Measurements from ENCODE around the gene MYL9.

The MYL9 gene

DNA sequence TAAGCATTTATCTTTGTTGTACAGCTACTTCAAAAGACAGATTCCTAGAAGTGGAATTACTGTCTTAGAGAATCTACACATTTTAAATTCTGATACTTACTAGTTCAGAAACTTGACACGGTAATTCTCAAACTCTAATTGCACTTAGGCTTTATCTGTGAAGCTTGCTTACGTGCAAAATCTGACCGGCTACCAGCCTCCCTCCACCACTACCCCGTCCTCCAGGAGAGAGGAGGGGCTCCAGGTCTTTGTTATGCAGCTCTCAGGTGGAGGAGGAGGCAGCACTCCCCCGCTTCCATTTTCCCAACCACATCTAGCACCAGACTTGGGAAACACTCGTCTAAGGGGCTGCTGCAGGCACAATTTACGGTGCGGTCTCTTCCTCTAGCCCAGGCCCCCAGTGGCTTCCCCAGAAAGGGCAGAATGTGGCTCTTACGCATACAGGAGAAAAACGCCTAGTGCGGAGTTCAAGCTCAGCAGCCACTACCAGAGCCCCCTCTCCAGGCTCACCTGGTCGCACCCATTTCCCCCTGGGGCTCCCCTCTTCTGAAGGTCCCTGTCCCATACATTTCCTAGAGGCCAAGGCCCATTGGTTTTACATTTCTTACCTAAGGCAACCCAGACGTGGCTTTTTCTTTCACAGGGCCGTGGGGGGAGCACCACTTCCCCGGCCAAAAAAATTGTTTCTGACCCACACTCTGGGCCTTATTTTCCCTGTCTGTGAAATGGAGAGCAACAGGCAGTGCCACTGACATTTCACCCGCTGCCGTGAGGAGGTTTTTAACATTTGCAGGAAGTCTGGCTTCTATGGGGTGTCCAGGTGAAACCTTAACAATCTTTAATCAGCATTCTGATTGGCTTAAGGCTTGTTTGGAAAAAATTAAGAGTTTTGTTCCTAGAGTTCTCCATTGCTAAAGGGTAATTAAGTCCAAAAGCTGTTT is 30.5 kb downstream of the MYL9 start:
- Histone ChIP-seq H3K4me3 (ENCODE audit: insufficient read depth, low read depth, low read length) (peak overlapping the region; percentile 94), H3K27ac (ENCODE audit: insufficient read depth, low read depth, low read length, poor library complexity, severe bottlenecking) (no peak overlapping the region), H3K4me1 (ENCODE audit: control insufficient read depth, insufficient read depth, low read length) (peaks cover 14% of the 10 kb centered on the region), H3K27me3 (ENCODE audit: control insufficient read depth, insufficient read depth, low read length, poor library complexity, severe bottlenecking) (peaks cover 3% of the 10 kb centered on the region), H3K9me3 (ENCODE audit: control insufficient read depth, low read length) (no peaks in the 10 kb centered on the region), H3K36me3 (ENCODE audit: control insufficient read depth, insufficient read depth, low read length) (no peaks in the 10 kb centered on the region)
- 10 to 11% methylated on average over 17 of the region's 17 CpGs for WGBS, 2 experiments

DNA sequence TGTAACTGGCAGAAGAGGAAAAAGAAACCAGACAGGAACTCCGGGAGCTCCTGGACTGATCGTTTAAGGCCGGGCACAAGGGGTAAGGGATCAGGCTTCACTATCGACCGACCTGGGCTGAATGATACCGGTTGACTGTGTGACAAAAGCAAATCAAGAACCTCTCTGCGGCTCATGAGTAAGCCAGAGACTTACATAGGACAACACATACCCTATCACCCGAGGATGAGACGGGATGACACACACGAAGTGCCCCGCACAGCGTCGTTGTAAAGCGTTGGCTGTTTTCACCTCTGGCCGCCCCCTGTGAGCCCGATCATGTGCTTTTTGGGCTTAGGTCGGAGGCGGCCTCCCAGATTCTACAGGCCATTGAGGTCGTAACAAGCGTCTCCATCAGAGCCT is 31.4 kb downstream of the MYL9 start:
- H3K4me3 ChIP-seq (ENCODE audit: insufficient read depth, low read depth, low read length), result peak overlapping the region; percentile 94
- 6 to 7% methylated on average over 20 of the region's 20 CpGs for WGBS, 2 experiments

DNA sequence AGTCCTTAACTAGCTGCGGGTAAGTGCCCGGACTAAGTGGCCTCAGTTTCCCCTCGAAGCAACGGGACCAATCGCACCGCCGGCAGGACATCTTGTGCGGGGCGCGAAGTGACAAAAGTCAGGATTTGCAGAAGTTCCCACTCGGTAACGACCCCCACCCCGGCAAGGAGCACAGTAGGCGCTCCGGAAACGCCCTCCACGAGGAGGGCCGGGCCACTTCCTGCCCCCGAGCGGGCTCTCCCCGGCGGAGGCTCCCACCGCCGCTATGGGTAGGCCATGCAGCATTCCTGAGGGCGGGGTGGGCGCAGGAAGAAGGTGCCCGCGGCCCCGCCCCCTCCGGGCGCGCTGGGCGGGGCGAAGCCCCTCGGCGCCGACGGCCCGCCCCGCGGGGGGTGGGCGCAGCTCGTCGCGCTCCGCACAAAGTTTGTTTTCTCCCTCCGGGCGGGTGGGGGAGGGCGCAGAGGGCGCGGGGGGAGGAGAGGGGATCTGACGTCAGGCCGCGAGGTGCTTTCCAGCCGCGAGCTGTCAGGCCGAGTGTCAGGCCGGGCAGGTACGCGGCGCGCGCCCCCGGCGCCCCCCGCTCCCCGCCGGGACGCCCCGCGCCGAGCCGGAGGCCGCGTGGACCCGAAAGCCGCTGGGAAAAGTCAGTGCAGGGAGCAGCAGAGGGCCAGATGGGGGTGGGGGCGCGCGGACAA is 31.9 kb downstream of the MYL9 start, which contains the start of gene TGIF2:
Gene TGIF2, plus strand, starts transcription at position 495 of the 695 bp plus-strand sequence. CDS start 5,178 bp downstream, outside the sequence.
- Histone ChIP-seq H3K36me3 (ENCODE audit: control insufficient read depth, insufficient read depth, low read length) (no peaks in the 10 kb centered on the region), H3K4me1 (ENCODE audit: control insufficient read depth, insufficient read depth, low read length) (peaks cover 14% of the 10 kb centered on the region), H3K27ac (ENCODE audit: insufficient read depth, low read depth, low read length, poor library complexity, severe bottlenecking) (peak within 1 kb of the TSS; percentile 87), H3K4me3 (ENCODE audit: insufficient read depth, low read depth, low read length) (peak within 1 kb of the TSS; percentile 94), H3K27me3 (ENCODE audit: control insufficient read depth, insufficient read depth, low read length, poor library complexity, severe bottlenecking) (peaks cover 3% of the 10 kb centered on the region), H3K9me3 (ENCODE audit: control insufficient read depth, low read length) (no peaks in the 10 kb centered on the region)
- WGBS, 2 experiments, result 1% methylated on average over 80 of the region's 80 CpGs

More for the DNA sequence above, 31.4 kb downstream of the MYL9 start:
- Histone ChIP-seq H3K4me1 (ENCODE audit: control insufficient read depth, insufficient read depth, low read length) (peaks cover 14% of the 10 kb centered on the region), H3K27ac (ENCODE audit: insufficient read depth, low read depth, low read length, poor library complexity, severe bottlenecking) (peak overlapping the region; percentile 76), H3K27me3 (ENCODE audit: control insufficient read depth, insufficient read depth, low read length, poor library complexity, severe bottlenecking) (peaks cover 3% of the 10 kb centered on the region), H3K9me3 (ENCODE audit: control insufficient read depth, low read length) (no peaks in the 10 kb centered on the region), H3K36me3 (ENCODE audit: control insufficient read depth, insufficient read depth, low read length) (no peaks in the 10 kb centered on the region)

DNA sequence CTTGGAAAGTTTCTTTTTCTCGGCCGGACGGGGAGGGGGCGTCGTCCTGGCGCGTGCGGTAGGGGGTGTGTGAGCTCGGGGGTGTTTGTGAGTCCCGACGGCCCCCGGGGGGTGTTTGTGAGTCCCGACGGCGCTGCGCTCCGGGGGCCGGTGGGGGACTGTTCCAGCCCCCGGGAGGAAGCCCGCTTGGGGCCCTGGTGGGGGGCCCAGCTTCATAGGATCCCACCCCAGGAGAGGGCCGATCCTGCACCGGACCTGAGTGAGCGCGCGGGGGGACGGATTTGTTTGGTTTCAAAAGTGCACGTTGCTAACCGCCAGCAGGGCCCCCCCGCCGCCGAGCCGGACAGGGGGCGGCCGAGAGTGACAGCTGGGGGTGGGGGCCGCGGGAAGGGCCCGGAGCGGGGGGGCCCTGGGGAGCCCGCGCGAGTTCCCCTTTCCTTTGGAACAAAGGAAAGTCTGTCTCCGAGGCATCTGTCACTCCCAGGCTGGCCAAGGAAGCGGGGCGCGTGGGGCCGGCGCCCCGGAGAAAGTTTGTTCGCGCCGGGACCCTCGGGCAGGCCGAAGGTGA is 32.6 kb downstream of the MYL9 start:
- peaks cover 3% of the 10 kb centered on the region for H3K27me3 ChIP-seq (ENCODE audit: control insufficient read depth, insufficient read depth, low read length, poor library complexity, severe bottlenecking)
- H3K4me1 ChIP-seq (ENCODE audit: control insufficient read depth, insufficient read depth, low read length), result peaks cover 14% of the 10 kb centered on the region
- peaks cover 5% of the 10 kb centered on the region for H3K36me3 ChIP-seq (ENCODE audit: control insufficient read depth, insufficient read depth, low read length)
- H3K4me3 ChIP-seq (ENCODE audit: insufficient read depth, low read depth, low read length), result peak overlapping the region; percentile 94
- 1% methylated on average over 53 of the region's 53 CpGs for WGBS, 2 experiments
- no peaks in the 10 kb centered on the region for H3K9me3 ChIP-seq (ENCODE audit: control insufficient read depth, low read length)
- H3K27ac ChIP-seq (ENCODE audit: insufficient read depth, low read depth, low read length, poor library complexity, severe bottlenecking), result peak overlapping the region; percentile 87

DNA sequence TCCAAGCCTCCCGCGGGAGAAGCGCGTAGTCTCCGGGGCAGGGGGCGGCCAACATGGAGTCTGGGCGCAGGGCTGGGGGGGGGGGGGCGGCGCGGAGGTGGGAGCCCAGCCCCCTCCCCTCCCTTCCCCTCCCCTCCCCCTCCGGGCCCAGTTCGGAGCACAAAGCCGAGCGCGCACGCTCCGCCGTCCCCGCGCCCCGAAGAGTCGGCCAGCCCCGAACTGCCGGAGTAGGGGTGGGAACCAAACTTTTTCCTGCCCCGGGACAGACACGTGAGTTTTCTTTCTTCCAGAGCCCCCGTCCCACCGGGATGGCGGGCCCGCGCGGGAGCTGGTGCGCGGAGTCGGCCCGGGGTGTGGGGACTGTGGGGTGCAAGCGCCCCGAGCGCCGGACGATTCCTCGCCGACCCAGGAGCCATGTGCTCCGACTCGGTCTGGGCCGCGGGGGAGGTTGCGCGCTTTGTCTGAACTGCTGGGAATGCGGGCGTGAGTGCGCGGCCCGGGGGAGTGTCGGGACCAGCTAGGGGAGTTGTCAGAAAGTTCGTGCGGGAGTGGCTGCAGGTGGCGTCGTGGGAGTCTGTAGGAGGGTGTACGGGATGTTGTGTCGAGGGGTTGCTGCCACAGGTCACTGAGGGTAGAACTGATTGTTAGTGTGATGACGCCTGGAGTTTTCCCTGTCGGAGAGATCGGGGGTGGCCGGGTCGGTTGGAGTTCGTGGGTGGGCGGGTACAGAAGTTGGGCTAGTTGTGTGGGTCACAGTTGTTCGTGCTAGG is 33.2 kb downstream of the MYL9 start:
- 0 to 1% methylated on average over 59 to 64 of the region's 69 CpGs for WGBS, 2 experiments
- peak overlapping the region; percentile 87 for H3K27ac ChIP-seq (ENCODE audit: insufficient read depth, low read depth, low read length, poor library complexity, severe bottlenecking)

DNA sequence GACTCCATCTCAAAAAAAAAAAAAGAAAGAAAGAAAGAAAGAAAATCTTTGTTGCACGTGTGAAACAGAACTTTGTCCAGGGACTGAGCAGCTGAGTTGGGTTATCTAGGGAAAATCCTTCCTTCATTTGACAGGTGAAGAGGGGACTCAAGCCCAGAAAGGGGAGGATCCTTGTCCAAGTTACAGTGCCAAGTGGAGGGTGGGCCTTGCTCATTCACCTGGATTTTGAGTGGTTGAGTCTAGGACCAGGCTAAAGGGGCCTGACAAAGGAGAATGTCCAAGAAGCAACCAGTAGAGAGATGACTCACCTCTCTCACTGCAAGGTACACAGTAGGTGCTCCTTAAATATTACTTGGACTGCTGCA is 34.7 kb downstream of the MYL9 start:
- Histone ChIP-seq H3K27ac (ENCODE audit: insufficient read depth, low read depth, low read length, poor library complexity, severe bottlenecking) (no peak overlapping the region), H3K4me1 (ENCODE audit: control insufficient read depth, insufficient read depth, low read length) (peaks cover 14% of the 10 kb centered on the region), H3K9me3 (ENCODE audit: control insufficient read depth, low read length) (no peaks in the 10 kb centered on the region), H3K27me3 (ENCODE audit: control insufficient read depth, insufficient read depth, low read length, poor library complexity, severe bottlenecking) (peaks cover 3% of the 10 kb centered on the region), H3K4me3 (ENCODE audit: insufficient read depth, low read depth, low read length) (no peak overlapping the region), H3K36me3 (ENCODE audit: control insufficient read depth, insufficient read depth, low read length) (peaks cover 21% of the 10 kb centered on the region)
- 89 to 90% methylated on average over 1 of the region's 1 CpG for WGBS, 2 experiments

More for the DNA sequence above, 33.2 kb downstream of the MYL9 start:
- peak overlapping the region; percentile 94 for H3K4me3 ChIP-seq (ENCODE audit: insufficient read depth, low read depth, low read length)
- peaks cover 3% of the 10 kb centered on the region for H3K27me3 ChIP-seq (ENCODE audit: control insufficient read depth, insufficient read depth, low read length, poor library complexity, severe bottlenecking)
- peaks cover 9% of the 10 kb centered on the region for H3K36me3 ChIP-seq (ENCODE audit: control insufficient read depth, insufficient read depth, low read length)
- peaks cover 14% of the 10 kb centered on the region for H3K4me1 ChIP-seq (ENCODE audit: control insufficient read depth, insufficient read depth, low read length)
- no peaks in the 10 kb centered on the region for H3K9me3 ChIP-seq (ENCODE audit: control insufficient read depth, low read length)

DNA sequence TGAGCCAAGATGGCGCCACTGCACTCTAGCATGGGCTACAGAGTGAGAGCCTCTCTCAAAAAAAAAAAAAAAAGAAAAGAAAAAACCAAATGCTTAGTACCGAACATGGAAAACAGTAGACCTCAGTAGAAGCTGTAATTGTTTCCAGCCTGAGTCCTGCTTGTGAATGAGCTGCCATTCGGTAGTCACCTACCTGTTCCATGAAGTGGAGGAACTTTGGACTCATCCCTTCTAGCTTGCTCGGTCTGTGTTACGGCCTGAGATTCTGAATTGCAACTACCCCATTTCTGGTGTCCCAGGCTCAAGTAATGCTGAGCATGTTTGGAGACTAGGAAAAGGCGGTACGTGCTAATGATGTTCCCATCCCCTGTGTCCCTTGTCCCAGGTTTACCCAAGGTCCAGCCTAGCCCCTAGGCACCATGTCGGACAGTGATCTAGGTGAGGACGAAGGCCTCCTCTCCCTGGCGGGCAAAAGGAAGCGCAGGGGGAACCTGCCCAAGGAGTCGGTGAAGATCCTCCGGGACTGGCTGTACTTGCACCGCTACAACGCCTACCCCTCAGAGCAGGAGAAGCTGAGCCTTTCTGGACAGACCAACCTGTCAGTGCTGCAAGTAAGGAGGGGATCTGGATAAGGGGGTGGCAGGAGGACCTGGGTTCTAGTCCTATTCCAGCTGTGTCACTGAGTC is 37.2 kb downstream of the MYL9 start:
- no peaks in the 10 kb centered on the region for H3K9me3 ChIP-seq (ENCODE audit: control insufficient read depth, low read length)
- no peaks in the 10 kb centered on the region for H3K4me1 ChIP-seq (ENCODE audit: control insufficient read depth, insufficient read depth, low read length)
- H3K36me3 ChIP-seq (ENCODE audit: control insufficient read depth, insufficient read depth, low read length), result peaks cover 23% of the 10 kb centered on the region
- WGBS, 2 experiments, result 97% methylated on average over 15 of the region's 15 CpGs
- no peak overlapping the region for H3K4me3 ChIP-seq (ENCODE audit: insufficient read depth, low read depth, low read length)
- H3K27ac ChIP-seq (ENCODE audit: insufficient read depth, low read depth, low read length, poor library complexity, severe bottlenecking), result no peak overlapping the region
- H3K27me3 ChIP-seq (ENCODE audit: control insufficient read depth, insufficient read depth, low read length, poor library complexity, severe bottlenecking), result no peaks in the 10 kb centered on the region

DNA sequence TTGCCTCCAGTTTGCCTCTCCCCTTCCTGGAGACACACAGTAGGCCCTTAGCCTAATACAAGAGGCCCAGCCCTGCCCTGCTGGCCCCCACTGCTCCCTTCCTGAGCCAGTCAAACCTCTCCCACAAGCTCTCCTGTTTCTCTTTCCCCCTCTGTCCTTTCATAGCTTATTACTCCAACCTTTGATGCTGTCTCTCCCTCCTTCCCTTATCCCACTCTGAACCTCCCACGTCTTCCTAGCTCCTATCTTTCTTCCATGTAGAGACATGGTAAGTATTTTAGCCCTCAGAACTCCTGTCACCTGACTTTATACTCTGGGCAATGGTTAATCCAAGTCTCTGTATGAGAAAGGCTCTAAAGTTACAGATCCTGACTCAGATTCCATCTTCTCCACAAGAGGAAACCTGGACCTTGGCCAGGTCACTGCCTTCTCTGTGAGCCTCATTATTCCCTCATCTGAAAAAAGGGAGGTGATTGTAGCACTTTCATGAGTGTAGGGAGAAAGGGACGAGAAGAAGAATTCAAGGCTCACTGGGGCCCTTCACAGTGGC is 38.8 kb downstream of the MYL9 start:
- 89 to 90% methylated on average over 2 of the region's 2 CpGs for WGBS, 2 experiments
- Histone ChIP-seq H3K9me3 (ENCODE audit: control insufficient read depth, low read length) (no peaks in the 10 kb centered on the region), H3K4me1 (ENCODE audit: control insufficient read depth, insufficient read depth, low read length) (no peaks in the 10 kb centered on the region), H3K27me3 (ENCODE audit: control insufficient read depth, insufficient read depth, low read length, poor library complexity, severe bottlenecking) (no peaks in the 10 kb centered on the region), H3K36me3 (ENCODE audit: control insufficient read depth, insufficient read depth, low read length) (peaks cover 23% of the 10 kb centered on the region), H3K4me3 (ENCODE audit: insufficient read depth, low read depth, low read length) (no peak overlapping the region), H3K27ac (ENCODE audit: insufficient read depth, low read depth, low read length, poor library complexity, severe bottlenecking) (no peak overlapping the region)

DNA sequence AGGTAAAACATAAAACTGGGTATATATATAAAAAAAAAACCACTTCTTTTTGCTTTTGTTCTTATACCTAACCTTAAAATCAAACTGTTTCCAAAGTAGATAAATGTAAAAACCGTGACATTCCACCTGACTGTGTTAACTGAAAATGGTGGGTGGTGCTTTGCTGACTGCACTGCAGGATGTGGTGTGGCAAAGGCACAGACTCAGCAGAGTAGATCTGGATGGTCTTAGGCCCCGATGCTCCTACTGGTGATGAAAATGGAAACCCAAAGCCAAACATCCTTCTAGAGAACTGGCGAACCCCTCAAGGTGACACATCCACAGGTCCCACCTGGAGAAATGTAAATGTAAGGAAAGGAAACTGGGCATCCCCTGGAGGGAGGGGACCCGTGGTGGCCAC is 41.0 kb downstream of the MYL9 start:
- WGBS, 2 experiments, result 89 to 92% methylated on average over 4 of the region's 4 CpGs
- peaks cover 6% of the 10 kb centered on the region for H3K4me1 ChIP-seq (ENCODE audit: control insufficient read depth, insufficient read depth, low read length)
- H3K4me3 ChIP-seq (ENCODE audit: insufficient read depth, low read depth, low read length), result no peak overlapping the region
- H3K36me3 ChIP-seq (ENCODE audit: control insufficient read depth, insufficient read depth, low read length), result peaks cover 23% of the 10 kb centered on the region
- no peaks in the 10 kb centered on the region for H3K27me3 ChIP-seq (ENCODE audit: control insufficient read depth, insufficient read depth, low read length, poor library complexity, severe bottlenecking)
- no peaks in the 10 kb centered on the region for H3K9me3 ChIP-seq (ENCODE audit: control insufficient read depth, low read length)
- no peak overlapping the region for H3K27ac ChIP-seq (ENCODE audit: insufficient read depth, low read depth, low read length, poor library complexity, severe bottlenecking)
